BE2C (cell line): ENCODE measurements around the gene FRMD5. TPM values are rescaled to one million over a fixed set of nuclear protein-coding genes. Genes with fewer than 3 reads are reported as not detected.
A peak's percentile ranks its signal among the peaks of the same experiment; 100 is the strongest.
"Not testable (repeated sequence)": the region's sequence is repeated elsewhere in the genome, so short reads cannot be mapped to it uniquely, and the experiment has no call there.

Experiments used
- DNase-seq: peaks from one replicate; pipeline ENCODE4 v3.0.0-alpha.2; 2020
- H3K27me3 ChIP-seq: fragments of 250-450 bp; sonication (Bioruptor Pico); 2 replicates; pipeline ENCODE4 v1.5.1; 2020; ENCODE audit warnings: mild to moderate bottlenecking
- H3K36me3 ChIP-seq: fragments of 250-450 bp; sonication (Bioruptor Pico); 2 replicates; pipeline ENCODE4 v1.5.1; 2020; ENCODE audit warnings: mild to moderate bottlenecking
- H3K4me1 ChIP-seq: fragments of 250-450 bp; sonication (Bioruptor Pico); 2 replicates; pipeline ENCODE4 v1.5.1; 2020
- H3K4me3 ChIP-seq: 2 replicates; pipeline ENCODE4 v1.5.1; 2011; ENCODE audit warnings: low read depth, low read length
- H3K9me3 ChIP-seq: fragments of 250-450 bp; sonication (Bioruptor Pico); 2 replicates; pipeline ENCODE4 v1.5.1; 2020
- CTCF ChIP-seq: IDR thresholded peaks from 2 replicates; pipeline ENCODE4 v1.5.1; 2012; ENCODE audit warnings: mild to moderate bottlenecking, low read depth, low read length
- polyA plus RNA-seq: library from polyadenylated mRNA; unstranded; fragments of >200 nt; gene quantifications from one replicate; pipeline ENCODE4 v1.2.1, GENCODE V29; 2012; ENCODE audit warnings: low read depth, missing spikeins; ENCODE audit not compliant: insufficient read length, insufficient read depth

FRMD5 gene
- polyA plus RNA-seq: 5.0 TPM

- Histone ChIP-seq H3K27me3 (no peaks in the 10 kb centered on the region), H3K4me3 (peak within 1 kb of the TSS; percentile 83), H3K36me3 (no peaks in the 10 kb centered on the region), H3K9me3 (no peaks in the 10 kb centered on the region), H3K4me1 (no peaks in the 10 kb centered on the region)
- peak; percentile 98 for DNase-seq
- peak; percentile 50 for TF ChIP-seq CTCF
Observed at GRCh38 chr15:44195151-44195740, at the start of gene FRMD5. Gene FRMD5, minus strand, starts transcription at chr15:44195271.

GRCh38 chr15:44243829-44244228 lies 48.8 kb upstream of the FRMD5 start:
- Histone ChIP-seq H3K36me3 (no peaks in the 10 kb centered on the region), H3K27me3 (no peaks in the 10 kb centered on the region), H3K4me3 (no peak overlapping the region), H3K4me1 (no peaks in the 10 kb centered on the region), H3K9me3 (no peaks in the 10 kb centered on the region)
- TF ChIP-seq CTCF: peak; percentile 29
- DNase-seq: no peak

- Histone ChIP-seq H3K36me3 (no peaks in the 10 kb centered on the region), H3K27me3 (no peaks in the 10 kb centered on the region), H3K9me3 (no peaks in the 10 kb centered on the region), H3K4me3 (no peak overlapping the region), H3K4me1 (no peaks in the 10 kb centered on the region)
- TF ChIP-seq CTCF: no peak
- DNase-seq: peak; percentile 13
Observed at GRCh38 chr15:44243141-44243540, 48.1 kb upstream of the FRMD5 start.

- H3K4me1 ChIP-seq: no peaks in the 10 kb centered on the region
- no peak for TF ChIP-seq CTCF
- H3K4me3 ChIP-seq: no peak overlapping the region
- H3K27me3 ChIP-seq: no peaks in the 10 kb centered on the region
- no peaks in the 10 kb centered on the region for H3K36me3 ChIP-seq
- no peaks in the 10 kb centered on the region for H3K9me3 ChIP-seq
- no peak for DNase-seq
Observed at GRCh38 chr15:44231842-44232241, 36.8 kb upstream of the FRMD5 start.

GRCh38 chr15:44229301-44229700 lies 34.2 kb upstream of the FRMD5 start:
- H3K9me3 ChIP-seq, DNase-seq, H3K4me1 ChIP-seq: not testable (repeated sequence)

GRCh38 chr15:44227584-44227983 lies 32.5 kb upstream of the FRMD5 start:
- no peaks in the 10 kb centered on the region for H3K27me3 ChIP-seq
- H3K9me3 ChIP-seq: no peaks in the 10 kb centered on the region
- H3K36me3 ChIP-seq: no peaks in the 10 kb centered on the region
- no peak for DNase-seq
- no peaks in the 10 kb centered on the region for H3K4me1 ChIP-seq
- no peak for TF ChIP-seq CTCF
- H3K4me3 ChIP-seq: no peak overlapping the region

More at GRCh38 chr15:44229301-44229700, 34.2 kb upstream of the FRMD5 start:
- H3K27me3 ChIP-seq, H3K36me3 ChIP-seq, H3K4me3 ChIP-seq: not testable (repeated sequence)

- not testable (repeated sequence) for H3K27me3 ChIP-seq, DNase-seq, H3K4me3 ChIP-seq, H3K4me1 ChIP-seq, H3K36me3 ChIP-seq, H3K9me3 ChIP-seq
Observed at GRCh38 chr15:44227001-44227400, 31.9 kb upstream of the FRMD5 start.
